H1 (cell line): ENCODE measurements around the gene GNS. TPM values are rescaled to one million over a fixed set of nuclear protein-coding genes. Genes with fewer than 3 reads are reported as not detected.

ENCODE experiments used
- CTCF ChIA-PET: fragments of 300-600 bp; sonication (Branson Sonifier 250); formaldehyde crosslinking; loops from one replicate; lab custom pipeline; 2021; ENCODE audit not compliant: partially characterized antibody; lab: Charles Lee
- POLR2A ChIA-PET: fragments of 300-600 bp; sonication (Branson Sonifier 250); formaldehyde crosslinking; loops from one replicate; lab custom pipeline; 2021; ENCODE audit warnings: inconsistent platforms; ENCODE audit not compliant: partially characterized antibody; lab: Charles Lee
- DNase-seq, 2 experiments: peaks; one replicate each; pipeline versions ENCODE4 v3.0.0 to v3.0.0-alpha.2; 2010 to 2022; ENCODE audit warnings: low spot score in 2 of 2, low read depth in 1 of 2, mixed read lengths in 1 of 2
- FAIRE-seq: peaks from 2 replicates; lab custom pipeline; 2011; peaks lifted over from hg19 to GRCh38; lab: Jason Lieb, UNC
- H2AFZ ChIP-seq: 2 replicates; pipeline ENCODE4 v1.8.1; 2012; ENCODE audit warnings: low read length, inconsistent platforms
- H2AK5ac ChIP-seq: 2 replicates; pipeline ENCODE4 v1.6.1; 2013; ENCODE audit warnings: low read depth, low read length
- H2BK120ac ChIP-seq: replicated peaks from 2 replicates; pipeline ENCODE3; 2013; ENCODE audit warnings: low read depth, low read length, inconsistent platforms
- H2BK12ac ChIP-seq: 2 replicates; pipeline ENCODE4 v1.6.1; 2013; ENCODE audit warnings: low read depth, low read length
- H2BK15ac ChIP-seq: 2 replicates; pipeline ENCODE4 v1.6.1; 2013; ENCODE audit warnings: low read length
- H2BK20ac ChIP-seq: 2 replicates; pipeline ENCODE4 v1.6.1; 2013; ENCODE audit warnings: low read length
- H2BK5ac ChIP-seq: 2 replicates; pipeline ENCODE4 v1.6.1; 2013; ENCODE audit warnings: low read depth, low read length
- H3K14ac ChIP-seq: 2 replicates; pipeline ENCODE4 v1.6.1; 2013; ENCODE audit warnings: inconsistent platforms; ENCODE audit not compliant: insufficient read length
- H3K18ac ChIP-seq: 2 replicates; pipeline ENCODE4 v1.6.1; 2013; ENCODE audit warnings: low read length; ENCODE audit errors: extremely low read depth
- H3K23ac ChIP-seq: 2 replicates; pipeline ENCODE4 v1.6.1; 2013; ENCODE audit warnings: inconsistent platforms; ENCODE audit not compliant: insufficient read length
- H3K23me2 ChIP-seq: 2 replicates; pipeline ENCODE4 v1.6.1; 2013; ENCODE audit warnings: low read depth, low read length
- H3K27ac ChIP-seq: 2 replicates; pipeline ENCODE4 v1.6.1; 2011; ENCODE audit warnings: low read depth, low read length, inconsistent platforms
- H3K27me3 ChIP-seq, 4 experiments: replicated peaks in 1 of 4; 1 replicate in 1 of 4; 2 replicates in 3 of 4; pipeline versions ENCODE4 v1.6.1 to v1.8.1; 2011 to 2013; ENCODE audit warnings: low read length in 3 of 4, mild to moderate bottlenecking in 3 of 4, inconsistent platforms in 2 of 4, mixed read lengths in 2 of 4, moderate library complexity in 1 of 4; ENCODE audit not compliant: control insufficient read depth in 3 of 4, insufficient read depth in 3 of 4; ENCODE audit errors: extremely low read depth in 1 of 4
- H3K36me3 ChIP-seq, 4 experiments: 2 replicates each; pipeline versions ENCODE4 v1.6.1 to v1.8.1; 2011 to 2013; ENCODE audit warnings: mild to moderate bottlenecking in 4 of 4, low read length in 3 of 4, moderate library complexity in 2 of 4, control low read depth in 1 of 4, inconsistent platforms in 1 of 4; ENCODE audit not compliant: insufficient read depth in 4 of 4, control insufficient read depth in 2 of 4
- H3K4ac ChIP-seq: replicated peaks from 2 replicates; pipeline ENCODE3; 2013; ENCODE audit warnings: low read length, low read depth, mixed read lengths, inconsistent platforms; ENCODE audit not compliant: insufficient read length
- H3K4me1 ChIP-seq, 4 experiments: replicated peaks in 1 of 4; 1 replicate in 1 of 4; 2 replicates in 3 of 4; pipeline versions ENCODE4 v1.6.1 to v1.8.1; 2011 to 2013; ENCODE audit warnings: low read length in 3 of 4, inconsistent platforms in 2 of 4, mixed read lengths in 1 of 4; ENCODE audit not compliant: insufficient read depth in 4 of 4, control insufficient read depth in 3 of 4
- H3K4me2 ChIP-seq, 2 experiments: 2 replicates each; pipeline versions ENCODE4 v1.6.1 to v1.8.1; 2011 to 2013; ENCODE audit warnings: low read depth in 2 of 2, low read length in 2 of 2, control low read depth in 1 of 2, inconsistent platforms in 1 of 2, mild to moderate bottlenecking in 1 of 2; ENCODE audit not compliant: insufficient read depth in 1 of 2
- H3K4me3 ChIP-seq, 4 experiments: fragments of 200-600, 300-600 bp in 1 of 4; sonication (generic), shearing (Covaris generic), sonication (Bioruptor Twin) in 1 of 4; 2 replicates each; pipeline versions ENCODE4 v1.5.1 to v1.8.1; 2011 to 2016; ENCODE audit warnings: low read length in 4 of 4, low read depth in 3 of 4, control low read depth in 2 of 4, inconsistent platforms in 2 of 4, mild to moderate bottlenecking in 2 of 4, mixed read lengths in 1 of 4, moderate library complexity in 1 of 4; ENCODE audit not compliant: insufficient read depth in 2 of 4; ENCODE audit errors: extremely low read depth in 1 of 4
- H3K56ac ChIP-seq: replicated peaks from 2 replicates; pipeline ENCODE3; 2013; ENCODE audit warnings: low read depth, mild to moderate bottlenecking, mixed read lengths, low read length, inconsistent platforms; ENCODE audit not compliant: insufficient read length
- H3K79me1 ChIP-seq: 2 replicates; pipeline ENCODE4 v1.6.1; 2013; ENCODE audit warnings: low read depth, low read length, control low read depth
- H3K79me2 ChIP-seq, 2 experiments: 2 replicates each; pipeline versions ENCODE4 v1.6.1 to v1.8.1; 2012 to 2013; ENCODE audit warnings: low read length in 2 of 2, mild to moderate bottlenecking in 2 of 2, inconsistent platforms in 1 of 2; ENCODE audit not compliant: insufficient read depth in 2 of 2, control insufficient read depth in 1 of 2
- H3K9ac ChIP-seq, 4 experiments: replicated peaks in 1 of 4; 1 replicate in 1 of 4; 2 replicates in 3 of 4; pipeline versions ENCODE4 v1.6.1 to v1.8.1; 2011 to 2013; ENCODE audit warnings: low read depth in 3 of 4, low read length in 3 of 4, control low read depth in 2 of 4, mild to moderate bottlenecking in 2 of 4, moderate library complexity in 2 of 4, inconsistent platforms in 1 of 4; ENCODE audit errors: extremely low read depth in 1 of 4
- H3K9me3 ChIP-seq, 2 experiments: 2 replicates each; pipeline versions ENCODE4 v1.6.1 to v1.8.1; 2012 to 2013; ENCODE audit warnings: mild to moderate bottlenecking in 2 of 2, moderate library complexity in 2 of 2, control low read depth in 1 of 2, inconsistent platforms in 1 of 2, low read depth in 1 of 2, low read length in 1 of 2, mixed read lengths in 1 of 2; ENCODE audit not compliant: insufficient read depth in 2 of 2
- H4K20me1 ChIP-seq, 2 experiments: replicated peaks in 1 of 2; 2 replicates each; pipeline versions ENCODE3 to v1.8.1; 2011 to 2013; ENCODE audit warnings: inconsistent platforms in 2 of 2, low read length in 2 of 2, mild to moderate bottlenecking in 1 of 2; ENCODE audit not compliant: insufficient read depth in 2 of 2, control insufficient read depth in 1 of 2
- H4K5ac ChIP-seq: 2 replicates; pipeline ENCODE4 v1.6.1; 2013; ENCODE audit warnings: low read length, low read depth, mixed read lengths, inconsistent platforms; ENCODE audit not compliant: insufficient read length
- H4K8ac ChIP-seq: 2 replicates; pipeline ENCODE4 v1.8.0; 2013; ENCODE audit warnings: mild to moderate bottlenecking, moderate library complexity, low read length, inconsistent platforms; ENCODE audit not compliant: insufficient read depth; ENCODE audit errors: extremely low read depth
- H4K91ac ChIP-seq: replicated peaks from 2 replicates; pipeline ENCODE3; 2013; ENCODE audit warnings: low read length, mixed read lengths, inconsistent platforms; ENCODE audit not compliant: insufficient read length
- MAFK ChIP-seq: IDR thresholded peaks from 2 replicates; pipeline ENCODE4 v1.6.1; 2012; ENCODE audit warnings: low read depth, mild to moderate bottlenecking, improper control_type of control experiment, low read length
- SIRT6 ChIP-seq: IDR thresholded peaks from one replicate; pipeline ENCODE4 v1.7.1; 2012; ENCODE audit warnings: low read length, inconsistent platforms
- WGBS, 2 experiments: shearing (Covaris generic) in 1 of 2; methylation state at CpG; one replicate each; pipeline versions ENCODE4 v1.1.6 to v1.1.7; 2013 to 2015; ENCODE audit warnings: low lambda C conversion rate in 2 of 2, mixed read lengths in 2 of 2, inconsistent platforms in 1 of 2, low coverage in 1 of 2, missing lambda C conversion rate in 1 of 2; ENCODE audit not compliant: insufficient replicate concordance in 2 of 2, insufficient coverage in 1 of 2, insufficient read length in 1 of 2; ENCODE audit errors: extremely low coverage in 1 of 2, missing lambda C conversion rate in 1 of 2; 5-methylcytosine and 5-hydroxymethylcytosine counted together
- polyA plus RNA-seq, 7 experiments: library from polyadenylated mRNA; depleted of rRNA in 3 of 7; stranded (reverse) in 5 of 7; unstranded in 2 of 7; fragments of >200 nt in 5 of 7; fragments of 200-250 nt in 2 of 7; gene quantifications; 1 replicate in 5 of 7; 2 replicates in 1 of 7; 4 replicates in 1 of 7; pipeline versions ENCODE4 v1.2.1 to v1.2.3, GENCODE V29; 2011 to 2013; ENCODE audit warnings: missing spikeins in 2 of 7, mixed read lengths in 2 of 7
- total RNA-seq: library from RNA; stranded (reverse); fragmentation: NEBNext Ultra II Directional; extraction: Animal tissue kit (Norgen Biotek cat#: 25700); gene quantifications from 2 replicates; pipeline ENCODE4 v1.2.1, GENCODE V29; 2021

Gene GNS
- total and polyA plus RNA-seq, 2 of the 8 experiments (the other 6 are each of a cell fraction or from before 2014, with no cell fraction given), result 16.0 to 28.5 TPM

DNA sequence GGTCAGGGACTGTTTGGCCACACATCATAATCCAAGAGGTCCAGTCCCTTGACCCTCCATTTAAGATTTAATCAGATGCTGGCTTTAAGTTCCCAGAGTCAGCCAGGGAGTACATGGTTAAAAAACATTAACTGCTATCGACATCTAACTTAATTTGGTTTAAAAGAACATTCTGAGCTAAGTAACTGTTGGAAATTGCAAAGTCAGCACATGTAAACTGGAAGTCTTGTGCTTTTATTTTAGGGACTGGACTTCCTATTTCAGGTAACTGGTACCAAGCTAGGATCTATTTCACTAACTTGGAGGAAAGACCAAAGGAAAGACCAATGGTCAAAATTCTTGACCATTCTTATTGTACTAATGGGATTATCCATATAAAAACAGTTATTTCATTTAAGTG, 40.6 kb downstream of the GNS start:
- Histone ChIP-seq H3K79me1 (no peaks in the 10 kb centered on the region), H3K4me3 (no peak overlapping the region), H3K4me2 (no peak overlapping the region), H3K56ac (no peak overlapping the region), H2AK5ac (no peak overlapping the region), H3K9me3 (no peaks in the 10 kb centered on the region), H3K14ac (no peak overlapping the region), H2BK120ac (no peak overlapping the region), H4K5ac (no peak overlapping the region), H4K8ac (no peak overlapping the region), H4K20me1 (peaks cover 0 to 2% of the 10 kb centered on the region in 2 experiments), H3K79me2 (no peaks in the 10 kb centered on the region), H2AFZ (no peak overlapping the region), H3K23me2 (no peaks in the 10 kb centered on the region), H2BK20ac (no peak overlapping the region), H3K36me3 (peaks cover 2 to 42% (median 20%) of the 10 kb centered on the region in 4 experiments; a peak in 7 of 8 replicates), H3K9ac (no peak overlapping the region), H3K18ac (no peak overlapping the region), H2BK12ac (no peak overlapping the region), H2BK5ac (no peak overlapping the region), H3K27ac (no peak overlapping the region), H3K27me3 (no peaks in the 10 kb centered on the region), H3K4me1 (no peaks in the 10 kb centered on the region), H3K23ac (no peak overlapping the region), H3K4ac (no peak overlapping the region), H2BK15ac (no peak overlapping the region), H4K91ac (no peak overlapping the region)
- ChIA-PET CTCF (interaction anchor here (0.9 to 3.5 kb wide), 3 partner anchors 10 to 167 kb away, joined by 3 to 15 read pairs (median 3); no protein-coding TSS in a partner anchor), POLR2A (no interaction called here)
- DNase-seq (no peak), FAIRE-seq (no peak)
- WGBS, 2 experiments, result 83% methylated on average over 1 of the region's 1 CpG; no CpG with 5 or more reads in 1 of the 2 experiments
- TF ChIP-seq MAFK, result peak; percentile 48; the same call in 1 of the 2 replicates
- no peak for TF ChIP-seq SIRT6
- TF ChIP-seq, all 59 proteins: peak for 1
